Renal cortical epithelial cell (primary cell): ENCODE data around the gene RAB3C. TPM values are rescaled to one million over a fixed set of nuclear protein-coding genes. Genes with fewer than 3 reads are reported as not detected.

Experiments used
- DNase-seq: peaks from one replicate; pipeline ENCODE4 v3.0.0-alpha.2; 2011; ENCODE audit warnings: low read depth
- total RNA-seq: library from RNA; depleted of rRNA; stranded (reverse); fragments of >200 nt; gene quantifications from 2 replicates; pipeline ENCODE4 v1.2.3, GENCODE V29; 2014

Gene RAB3C
- total RNA-seq, 1 donor from 2014 or later = not detected

DNA sequence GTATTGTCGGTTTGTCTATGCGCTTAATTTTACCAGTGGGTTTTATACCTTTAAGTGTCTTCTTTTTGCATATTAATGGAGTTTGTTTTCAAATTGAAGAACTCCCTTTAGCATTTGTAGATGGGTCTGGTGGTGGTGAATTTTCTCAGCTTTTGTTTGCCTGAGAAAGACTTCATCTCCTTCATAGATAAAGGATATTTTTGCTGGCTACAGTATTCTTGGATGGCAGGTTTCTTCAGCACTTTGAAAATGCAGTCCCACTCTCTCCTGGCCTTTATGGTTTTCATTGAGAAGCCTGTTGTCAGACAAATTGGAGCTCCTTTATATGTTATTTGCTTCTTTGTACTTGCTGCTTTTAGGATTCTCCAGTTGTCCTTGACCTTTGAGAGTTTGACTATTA is 142.1 kb downstream of the RAB3C start:
- no peak for DNase-seq

DNA sequence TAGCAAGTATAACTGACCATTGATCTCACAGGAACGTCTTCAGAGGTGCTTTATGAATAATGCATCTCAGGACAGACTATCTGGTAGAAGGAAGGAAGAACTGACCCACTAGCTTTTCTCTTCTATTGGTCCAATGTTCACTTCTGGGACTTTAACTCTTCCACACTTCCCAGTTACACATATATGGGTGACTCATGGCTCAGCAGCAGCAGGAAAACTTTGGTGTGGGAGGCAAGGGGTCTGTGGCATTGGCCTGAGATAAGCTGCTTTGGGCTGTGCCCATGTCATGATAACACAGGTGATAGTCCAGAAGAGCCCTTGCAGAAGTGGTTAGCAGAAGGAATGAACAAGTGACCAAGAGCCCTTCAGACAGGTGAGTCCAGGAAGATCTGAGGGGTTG is 148.8 kb downstream of the RAB3C start:
- no peak for DNase-seq

DNA sequence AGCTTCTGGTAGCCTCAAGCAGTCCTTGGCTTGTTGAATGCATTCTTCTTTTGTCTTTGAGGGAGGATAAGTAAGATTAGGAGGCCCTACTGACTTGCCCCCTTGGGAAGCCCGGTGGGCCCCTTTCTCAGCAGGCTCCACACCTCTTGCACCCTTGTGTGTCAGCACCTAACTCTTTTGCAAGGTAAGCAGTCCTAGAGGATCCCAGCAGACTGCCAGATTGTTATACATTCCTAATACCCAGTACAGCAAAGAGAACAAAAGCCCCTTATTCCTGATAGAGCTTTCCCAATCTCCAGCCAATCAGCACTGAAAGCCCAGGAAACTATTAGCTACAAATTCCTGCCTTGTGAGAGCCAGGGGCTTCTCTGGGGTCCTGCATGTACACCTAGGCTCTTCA is 152.8 kb downstream of the RAB3C start:
- no peak for DNase-seq

DNA sequence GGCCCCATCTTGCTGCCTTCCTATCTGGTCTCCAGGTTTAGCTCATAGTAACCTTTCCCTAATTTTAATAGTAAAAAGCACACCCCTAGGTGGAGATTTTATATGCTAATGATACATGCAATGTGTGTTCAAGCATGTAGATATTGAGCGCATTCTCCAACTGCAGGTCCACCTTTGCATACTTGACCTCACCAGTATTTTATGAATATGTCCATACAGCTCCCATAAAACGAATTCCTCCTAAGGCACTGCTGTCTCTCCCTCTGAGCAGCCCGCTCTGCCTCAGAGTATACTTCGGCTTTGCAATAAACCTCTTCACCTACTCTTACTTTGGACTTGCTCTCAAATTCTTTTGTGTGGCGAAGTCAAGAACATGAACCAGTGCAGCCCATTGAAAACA is 153.3 kb downstream of the RAB3C start:
- no peak for DNase-seq

DNA sequence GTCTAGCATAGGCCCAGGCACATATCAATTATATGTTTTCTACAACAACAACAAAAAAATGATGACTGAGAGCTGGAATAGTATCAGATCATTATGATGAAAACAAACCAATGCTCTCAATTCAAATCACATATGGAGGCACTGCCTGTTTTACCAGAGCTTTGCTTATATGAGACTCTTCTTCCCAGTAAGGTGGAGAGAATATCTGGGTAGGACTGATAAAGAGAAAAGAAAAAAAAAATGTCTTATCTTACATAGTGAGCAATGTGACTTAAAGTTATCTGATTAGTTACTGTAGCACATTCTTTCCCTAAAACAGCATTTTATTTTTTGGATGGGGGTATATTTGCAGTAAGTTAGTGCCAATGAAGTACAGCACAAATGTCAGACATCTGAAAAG is 154.8 kb downstream of the RAB3C start:
- no peak for DNase-seq

DNA sequence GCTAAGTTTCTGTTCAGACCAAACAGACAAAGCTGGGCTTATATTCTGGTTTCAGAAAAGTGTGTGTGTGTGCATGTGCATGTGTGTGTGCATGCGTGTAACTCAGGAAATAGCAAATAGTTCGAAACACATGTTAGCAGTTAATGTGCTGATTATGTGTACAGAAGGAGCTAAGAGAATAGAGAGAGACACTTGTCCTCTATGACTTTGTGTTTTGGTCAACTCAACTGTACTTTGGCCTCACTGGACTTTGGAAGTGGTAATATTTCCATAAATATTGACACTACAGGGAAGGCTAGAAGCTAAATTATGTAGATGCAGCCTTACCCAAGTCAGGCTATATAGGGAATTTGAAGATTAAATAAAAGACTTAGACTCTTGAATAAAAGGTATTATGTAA is 155.5 kb downstream of the RAB3C start:
- DNase-seq = no peak

DNA sequence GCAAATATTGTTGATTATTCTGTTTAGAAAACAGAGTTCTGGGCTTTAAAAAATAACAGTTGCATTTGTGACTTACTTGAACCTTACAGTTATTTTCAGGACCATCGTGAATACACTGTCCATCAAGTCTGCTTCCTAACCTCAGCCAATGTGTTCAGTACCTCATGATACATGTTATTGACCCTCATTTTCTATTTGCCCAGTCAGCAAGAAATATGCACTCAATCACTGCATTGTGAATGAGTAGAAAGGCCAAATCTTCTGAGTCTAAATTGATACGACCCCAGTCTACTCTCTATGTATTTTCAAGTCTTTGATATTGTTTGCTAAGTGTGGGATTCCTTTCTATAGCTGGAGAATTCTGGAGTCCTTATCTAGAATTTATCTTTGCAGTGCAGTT is 156.2 kb downstream of the RAB3C start:
- DNase-seq = no peak

DNA sequence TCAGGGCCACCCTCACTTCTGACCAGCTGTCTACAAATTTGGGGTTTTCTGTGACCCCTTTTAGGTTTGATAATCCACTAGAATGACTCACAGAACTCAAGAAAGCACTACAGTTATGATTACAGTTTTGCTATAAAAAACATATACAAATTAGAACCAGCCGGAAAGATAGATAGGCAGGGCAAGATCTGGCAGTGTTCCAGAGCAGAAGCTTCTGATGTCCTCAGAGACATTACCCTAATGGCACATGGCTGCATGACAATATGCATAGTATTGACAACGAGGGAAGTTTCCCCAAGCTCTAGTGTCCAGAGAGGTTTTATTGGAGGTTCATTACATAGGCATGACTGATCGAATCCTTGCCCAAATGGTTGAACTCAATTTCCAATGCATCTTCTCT is 158.1 kb downstream of the RAB3C start:
- no peak for DNase-seq

DNA sequence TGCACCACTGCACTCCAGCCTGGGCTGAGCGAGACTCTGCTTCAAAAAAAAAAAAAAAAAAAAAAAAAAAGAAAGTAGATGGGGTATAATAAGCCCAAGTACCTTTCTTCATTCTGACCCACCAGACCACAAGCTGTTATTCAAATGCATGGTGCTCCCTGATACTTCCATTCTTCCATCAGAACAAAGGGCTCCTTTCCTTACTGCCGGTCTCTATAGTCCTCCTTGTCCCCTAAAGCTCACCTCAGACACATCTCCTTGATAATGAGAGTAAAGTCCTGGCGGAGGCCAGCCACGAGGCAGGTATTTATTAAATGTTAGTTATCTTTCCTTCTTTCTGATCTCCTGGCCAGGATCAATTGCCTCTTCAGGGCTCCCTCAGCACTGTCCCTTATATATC is 162.5 kb downstream of the RAB3C start:
- DNase-seq = no peak

DNA sequence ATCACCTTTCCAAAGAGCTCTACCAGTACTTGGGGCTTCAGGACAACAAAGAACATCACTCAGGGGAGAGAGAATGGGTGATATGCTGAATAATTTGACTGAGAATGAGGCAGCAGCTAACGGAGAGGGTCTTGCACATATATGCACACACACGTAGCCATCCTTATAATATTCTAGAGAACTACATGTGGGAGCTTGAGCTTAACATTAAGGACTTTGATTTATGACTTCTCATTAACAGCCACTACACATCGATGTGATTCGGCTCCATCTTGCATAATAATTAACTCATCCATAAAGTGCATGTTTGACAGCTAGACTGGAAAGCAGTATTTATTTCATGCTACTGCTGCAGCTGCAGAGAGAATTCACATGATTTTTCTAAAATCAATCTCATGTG is 163.4 kb downstream of the RAB3C start:
- no peak for DNase-seq

DNA sequence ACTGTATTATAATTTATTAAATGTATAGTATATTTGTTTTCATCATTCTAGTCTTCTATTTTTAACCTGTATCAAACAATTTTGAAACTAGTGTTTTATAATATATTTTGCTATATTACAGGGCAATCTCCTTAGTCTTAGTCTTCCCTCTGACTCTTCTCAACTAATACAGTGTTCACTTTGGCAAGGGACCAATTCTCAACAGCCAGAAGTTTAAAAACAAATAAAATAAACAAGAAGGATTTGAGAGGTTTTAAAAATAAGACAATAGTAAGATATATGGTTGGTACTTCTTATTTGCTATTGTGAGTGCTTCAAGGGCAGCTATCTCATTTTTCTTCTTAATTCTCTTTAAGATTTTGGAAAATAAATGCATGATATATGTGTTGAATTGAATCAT is 167.2 kb downstream of the RAB3C start:
- no peak for DNase-seq

DNA sequence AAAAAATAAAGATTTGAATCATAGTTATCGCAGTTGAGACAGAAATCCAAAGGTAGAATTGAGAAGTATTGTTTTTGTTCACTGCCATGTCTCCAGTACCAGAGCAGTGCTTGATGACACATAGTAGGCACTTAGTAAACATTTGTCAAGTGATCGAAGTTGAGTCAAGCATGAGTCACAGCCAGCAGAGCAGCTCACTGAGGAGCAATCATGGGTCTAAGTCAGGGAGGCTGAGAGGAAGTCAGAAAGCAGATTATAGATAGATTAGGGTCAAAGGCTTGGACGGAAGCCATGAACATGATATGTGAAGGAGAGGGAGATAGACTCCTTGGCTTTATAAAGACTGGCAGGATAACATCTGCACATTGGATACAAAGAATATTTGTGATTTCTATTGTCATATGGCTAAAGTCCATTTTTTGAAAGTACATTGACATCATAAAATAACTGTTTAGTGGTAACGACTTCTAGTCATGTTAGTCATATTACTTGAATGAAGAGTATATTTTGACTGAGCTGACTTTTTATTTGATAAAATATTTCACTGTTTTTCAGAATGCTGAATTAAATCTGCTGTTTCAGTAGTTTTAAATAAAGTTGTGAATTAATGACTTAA is 168.5 kb downstream of the RAB3C start:
- peak; percentile 53 for DNase-seq

DNA sequence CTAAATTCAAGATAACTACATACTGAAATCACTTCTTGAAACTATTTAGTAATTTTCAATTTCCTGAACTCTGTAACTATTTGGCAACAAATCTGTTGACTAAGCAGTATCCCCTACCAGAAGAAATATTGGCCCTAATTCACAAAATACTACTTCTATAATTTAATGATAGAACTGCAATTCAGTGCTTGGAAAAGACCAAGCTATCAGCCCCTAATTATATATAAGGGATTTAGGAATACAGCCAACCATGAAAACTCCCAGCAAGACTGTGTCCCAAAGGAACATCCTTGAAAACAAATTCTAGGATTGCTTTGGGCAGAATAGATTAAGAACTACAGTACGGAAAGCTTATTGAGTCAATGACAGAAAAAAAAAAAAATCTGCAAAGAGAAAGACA is 169.2 kb downstream of the RAB3C start:
- no peak for DNase-seq

DNA sequence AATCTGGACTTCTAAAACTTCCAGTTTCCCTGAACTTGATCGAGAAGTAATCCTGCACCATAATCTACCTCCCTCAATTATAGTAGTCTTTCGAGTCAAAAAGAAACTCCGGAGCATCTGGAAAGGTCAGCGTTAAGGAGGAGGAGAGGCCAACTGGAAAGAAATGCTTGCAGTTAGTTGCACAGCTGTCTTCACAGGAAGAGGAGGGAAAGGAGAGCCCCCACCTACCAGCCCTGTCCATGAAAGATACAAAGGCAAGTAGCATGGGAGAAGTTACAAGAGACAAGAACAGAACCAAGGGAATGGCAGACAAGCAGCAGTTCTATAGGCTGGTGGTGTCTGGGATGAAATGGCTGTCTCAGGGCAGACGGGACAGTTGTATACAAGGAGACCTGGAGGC is 170.6 kb downstream of the RAB3C start:
- DNase-seq = no peak

DNA sequence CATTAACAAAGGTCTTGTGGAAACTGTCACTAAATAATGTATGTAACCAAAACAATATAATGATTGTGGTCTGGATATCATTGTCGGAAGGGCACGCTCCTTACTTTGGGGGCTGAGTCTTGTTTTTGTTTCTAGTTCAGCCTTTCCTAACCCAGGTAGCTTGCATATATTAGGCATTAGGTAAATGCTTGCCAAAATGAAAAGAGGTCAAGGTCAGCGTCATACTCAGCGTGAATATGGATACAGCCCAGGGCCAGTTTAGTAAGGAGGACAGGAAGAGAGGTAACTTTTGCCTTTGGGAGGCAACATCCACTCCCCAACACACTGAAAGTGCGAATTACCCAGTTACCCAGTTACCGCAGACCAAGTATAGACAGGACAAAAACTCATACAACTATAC is 171.4 kb downstream of the RAB3C start:
- no peak for DNase-seq

DNA sequence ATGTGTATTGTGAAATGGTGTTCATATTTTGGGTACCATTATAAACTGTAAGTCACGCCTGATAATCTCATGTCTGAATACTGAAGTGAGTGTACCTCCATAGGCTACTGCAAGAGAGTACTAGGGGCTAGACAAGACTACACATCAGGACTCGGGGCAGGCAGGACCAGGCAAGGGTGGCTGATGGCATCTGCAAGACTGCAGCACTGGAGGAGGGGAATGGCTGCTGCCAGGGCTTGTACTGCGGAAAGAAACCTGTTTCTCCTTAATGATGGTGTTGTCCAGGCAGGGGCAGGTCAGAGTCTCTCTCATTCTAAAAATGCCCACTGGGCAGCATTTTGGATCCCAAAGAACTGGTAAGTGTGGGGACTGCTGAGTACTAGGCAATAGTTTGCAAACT is 172.5 kb downstream of the RAB3C start:
- no peak for DNase-seq

DNA sequence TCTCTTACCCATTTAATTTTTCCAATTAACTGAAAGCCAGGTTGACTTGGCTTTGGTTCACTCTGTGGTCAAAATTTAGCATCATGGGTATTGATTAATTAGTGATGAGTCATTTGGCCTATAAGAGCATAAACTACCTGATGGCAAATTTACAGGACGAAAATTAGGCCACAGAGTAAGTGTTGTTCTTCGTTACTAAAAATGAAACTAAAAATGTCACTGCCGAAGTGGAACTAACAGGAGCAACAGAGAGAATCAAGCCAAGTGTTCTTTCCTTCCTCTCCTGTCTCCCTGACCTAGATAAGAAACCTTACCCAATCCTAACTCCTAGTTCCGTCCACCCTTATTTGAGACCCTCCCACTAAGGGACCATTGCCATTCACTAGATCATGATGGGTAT is 176.9 kb downstream of the RAB3C start:
- no peak for DNase-seq

DNA sequence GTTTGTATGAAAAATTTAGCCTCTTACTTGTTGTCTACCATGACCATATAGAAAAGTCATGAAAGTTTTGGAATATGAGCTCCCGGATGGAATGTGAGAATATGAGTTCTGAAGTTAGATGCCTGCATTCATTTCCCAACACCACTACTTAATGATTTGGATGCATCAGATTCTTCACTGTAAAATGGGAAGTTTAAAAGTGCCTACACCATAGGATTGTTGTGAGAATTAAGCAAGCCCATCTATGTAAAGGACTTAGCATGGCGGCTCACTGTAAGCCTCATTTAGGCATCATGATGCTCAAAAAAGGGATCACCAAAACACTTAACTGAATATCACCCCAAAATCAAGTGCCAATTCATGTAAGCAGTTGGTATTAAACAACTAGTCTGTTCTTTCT is 177.3 kb downstream of the RAB3C start:
- DNase-seq = no peak

DNA sequence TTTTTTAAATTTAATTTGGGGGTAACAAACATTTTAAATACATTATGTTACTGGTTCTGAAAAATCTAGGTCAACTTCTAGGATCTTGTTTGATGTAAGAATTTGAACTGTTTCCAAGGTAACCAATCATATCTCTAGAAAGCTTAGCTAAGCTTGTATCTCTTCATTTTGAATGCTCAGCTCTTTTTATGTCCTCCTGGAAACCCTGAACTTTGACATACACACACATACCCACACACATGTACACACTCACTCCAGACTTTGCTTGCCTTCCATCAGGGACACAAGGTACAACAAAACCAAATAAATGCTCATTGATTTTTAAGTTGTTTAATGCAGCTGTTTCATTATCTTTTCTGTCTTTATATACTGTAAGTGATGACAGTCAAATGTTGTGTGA is 178.5 kb downstream of the RAB3C start:
- no peak for DNase-seq

DNA sequence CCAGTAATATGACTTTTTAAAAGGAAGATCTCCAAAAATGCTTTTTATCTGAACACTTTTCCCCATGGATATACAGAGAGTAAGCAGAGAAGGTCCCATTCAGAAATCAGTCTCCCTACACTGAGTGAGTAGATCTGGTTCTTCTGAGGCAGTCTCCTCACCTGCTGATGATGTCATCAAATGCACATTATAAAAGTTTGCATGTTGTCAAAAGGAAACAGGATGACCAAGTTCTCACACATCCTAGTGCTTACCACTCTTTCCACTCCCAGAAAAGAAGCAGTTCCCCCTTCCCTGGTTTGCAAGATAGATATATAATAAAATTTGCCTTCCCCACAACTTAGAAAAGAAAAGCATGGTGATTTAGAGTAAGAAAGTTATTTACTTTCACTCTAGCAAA is 180.5 kb downstream of the RAB3C start:
- DNase-seq = no peak

DNA sequence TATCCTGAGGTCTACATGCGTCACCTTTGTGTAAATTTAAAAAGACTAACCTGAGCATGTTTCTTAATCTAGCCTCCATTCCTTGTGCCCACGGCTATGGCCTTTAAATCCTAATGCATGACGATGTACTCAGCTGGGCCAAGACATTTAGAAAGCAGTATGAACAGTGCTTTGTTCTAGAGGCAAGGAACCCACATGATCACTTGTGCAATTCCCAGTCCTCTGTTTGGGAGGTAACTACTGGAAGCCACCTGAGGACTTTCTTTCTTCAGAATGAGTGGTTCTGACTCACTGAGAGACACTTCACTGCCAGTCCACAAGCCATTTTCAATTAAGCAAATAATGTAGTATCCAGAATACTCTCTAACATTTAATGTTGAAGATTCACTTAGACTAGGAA is 181.3 kb downstream of the RAB3C start:
- peak; percentile 75 for DNase-seq

DNA sequence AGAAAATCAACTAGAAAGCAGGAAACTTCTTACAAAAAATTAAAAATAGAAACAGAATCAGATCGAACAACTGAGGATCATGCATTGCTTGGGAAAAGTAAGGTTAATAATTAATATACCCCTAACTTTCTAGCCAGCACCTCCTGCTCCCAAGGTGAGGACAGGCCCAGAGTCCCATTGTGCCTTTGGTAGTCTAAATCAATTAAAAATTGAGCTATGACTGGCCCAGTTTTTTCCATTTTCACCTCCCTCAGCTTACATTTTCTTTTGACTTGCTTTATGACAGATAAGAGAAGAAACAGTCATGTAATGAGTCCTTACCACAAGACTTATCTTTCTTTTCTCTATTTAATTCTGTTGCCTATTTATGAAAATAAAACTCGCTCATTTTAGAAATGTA is 182.2 kb downstream of the RAB3C start:
- no peak for DNase-seq

DNA sequence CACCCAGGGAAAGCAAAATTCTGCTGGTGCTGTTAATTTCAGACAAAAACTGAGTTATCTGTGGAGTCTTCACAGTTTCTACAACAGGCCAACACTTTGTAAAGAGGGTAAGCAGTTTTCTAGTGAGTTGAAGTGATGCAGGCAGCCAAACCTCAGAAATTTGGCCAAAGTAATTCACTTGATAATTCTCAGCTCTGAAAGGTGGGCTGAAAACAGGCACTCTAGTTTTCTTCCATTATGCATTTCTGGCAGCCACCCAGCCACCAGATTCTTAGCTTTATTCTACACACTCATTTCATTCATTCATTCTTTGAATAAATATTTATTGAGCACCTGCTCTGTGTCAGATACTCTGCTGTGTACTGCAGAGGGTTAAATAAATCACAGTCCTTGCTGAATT is 184.2 kb downstream of the RAB3C start:
- no peak for DNase-seq

DNA sequence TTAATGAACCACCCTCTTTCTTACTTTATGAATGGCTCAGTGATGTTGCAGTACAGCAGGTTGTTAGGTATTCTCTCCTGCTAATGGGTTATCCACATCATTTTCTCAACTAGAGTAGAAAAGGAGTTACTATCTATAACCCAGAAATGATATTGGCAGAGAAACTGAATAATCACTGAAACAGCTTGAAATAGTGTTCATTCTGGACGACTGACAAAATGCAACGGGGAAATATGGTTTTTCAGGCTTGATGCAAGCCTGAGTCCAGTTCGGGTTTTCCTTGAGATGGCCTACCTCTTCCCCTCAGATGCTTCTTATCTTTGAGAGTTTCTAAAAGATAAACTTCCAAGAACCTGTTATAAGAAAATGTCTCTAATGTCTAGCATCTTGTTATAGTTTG is 187.3 kb downstream of the RAB3C start:
- no peak for DNase-seq

DNA sequence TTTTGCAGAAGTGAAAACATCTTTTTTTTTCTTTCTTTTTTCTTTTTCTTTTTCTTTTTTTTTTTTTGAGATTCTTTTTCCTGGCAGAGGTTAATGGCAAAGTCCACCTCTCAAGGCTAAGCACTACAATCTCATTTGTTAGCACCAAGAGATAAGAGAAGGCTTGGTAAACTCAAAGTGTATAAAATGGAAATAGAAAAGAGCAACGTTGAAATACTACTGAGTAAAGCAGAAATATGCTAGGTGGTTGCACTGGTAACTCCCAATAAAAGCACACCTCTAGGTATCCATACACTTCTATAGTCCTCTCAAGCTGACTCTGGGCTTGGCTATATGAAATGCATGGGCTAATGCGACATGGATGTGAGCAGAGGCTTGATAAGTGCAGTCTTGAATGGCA is 188.9 kb downstream of the RAB3C start:
- DNase-seq = no peak
